Transverse colon (tissue), 4 donors: ENCODE data around the gene MYO1B. TPM values are rescaled to one million over a fixed set of nuclear protein-coding genes. Genes with fewer than 3 reads are reported as not detected.

Source experiments
- DNase-seq: peaks from one replicate; pipeline ENCODE4 v3.0.0-alpha.2; 2019
- H3K27ac ChIP-seq, 4 donors: fragments of 200-600 bp; sonication (generic); 2 replicates each; pipeline ENCODE4 v1.5.1; 2016 to 2018; ENCODE audit warnings: inconsistent platforms in 4 of 4
- H3K27me3 ChIP-seq: fragments of 200-600 bp; sonication (generic); 2 replicates; pipeline ENCODE4 v1.5.1; 2017; ENCODE audit warnings: inconsistent platforms
- H3K36me3 ChIP-seq, 4 donors: fragments of 200-600 bp; sonication (generic); 2 replicates each; pipeline ENCODE4 v1.5.1; 2017 to 2019; ENCODE audit warnings: inconsistent platforms in 4 of 4
- H3K4me1 ChIP-seq, 4 donors: fragments of 200-600 bp; sonication (generic); 2 replicates each; pipeline ENCODE4 v1.5.1; 2017 to 2020; ENCODE audit warnings: inconsistent platforms in 4 of 4
- H3K4me3 ChIP-seq, 4 donors: fragments of 200-600 bp; sonication (generic); 1 replicate in 1 of 4; 2 replicates in 3 of 4; pipeline versions ENCODE4 v1.5.1 to v1.6.1; 2017 to 2019; ENCODE audit warnings: inconsistent platforms in 4 of 4
- H3K9me3 ChIP-seq, 2 donors: fragments of 200-600 bp; sonication (generic); 2 replicates each; pipeline ENCODE4 v1.5.1; 2017 to 2019; ENCODE audit warnings: inconsistent platforms in 2 of 2
- CTCF ChIP-seq, 5 experiments: fragments of 200-600 bp in 3 of 5; fragments of 450-650 bp in 2 of 5; sonication (generic) in 3 of 5; IDR thresholded peaks; 1 replicate in 2 of 5; 2 replicates in 3 of 5; pipeline ENCODE4 v1.5.1; 2016 to 2017; ENCODE audit warnings: antibody characterized with exemption in 5 of 5, inconsistent platforms in 3 of 5, mild to moderate bottlenecking in 2 of 5, moderate library complexity in 1 of 5
- EP300 ChIP-seq: sonication (generic); formaldehyde crosslinking; IDR thresholded peaks from one replicate; pipeline ENCODE4 v1.6.1; 2017; ENCODE audit warnings: antibody characterized with exemption, low read depth
- POLR2A ChIP-seq: fragments of 450-650 bp; IDR thresholded peaks from one replicate; pipeline ENCODE4 v1.6.1; 2016; ENCODE audit warnings: antibody characterized with exemption, mild to moderate bottlenecking, moderate library complexity
- POLR2AphosphoS5 ChIP-seq, 3 donors: sonication (generic); formaldehyde crosslinking; IDR thresholded peaks; one replicate each; pipeline ENCODE4 v1.6.1; 2016; ENCODE audit warnings: antibody characterized with exemption in 3 of 3
- WGBS, 2 donors: methylation state at CpG; one replicate each; pipeline ENCODE4 v1.1.5; 2018; ENCODE audit warnings: low coverage in 1 of 2; 5-methylcytosine and 5-hydroxymethylcytosine counted together
- in situ Hi-C, 4 donors: fragments of 200-750 bp; cut with MboI; loops; one replicate each; pipeline versions ENCODE4 v1.15.0 to v1.15.1; 2017; ENCODE audit warnings: low sequenced_read_pairs in 3 of 4, low pct_ligation_motif_present in 1 of 4, low pct_unique_long_range_greater_than_20kb in 1 of 4
- intact Hi-C: fragments of 100-400 bp; cut with DNase I; formaldehyde crosslinking; loops from one replicate; pipeline ENCODE4 v1.15.1; 2023; ENCODE audit warnings: low total_unique reads
- total RNA-seq, 4 donors: library from RNA; depleted of rRNA; stranded (reverse); fragments of >200 nt; gene quantifications; one replicate each; pipeline ENCODE4 v1.1.0, GENCODE V29; 2016

The MYO1B gene
- total RNA-seq, 4 donors from 2014 or later = 17.9 to 37.0 (median 35.0) TPM

GRCh38 chr2:191231995-191232394 is 13.2 kb upstream of the MYO1B start:
- Histone ChIP-seq H3K9me3 (no peaks in the 10 kb centered on the region), H3K36me3 (no peaks in the 10 kb centered on the region), H3K4me3 (no peak overlapping the region), H3K4me1 (peaks cover 0 to 4% (median 0%) of the 10 kb centered on the region in 4 donors), H3K27me3 (no peaks in the 10 kb centered on the region), H3K27ac (no peak overlapping the region)
- in situ Hi-C loops (no loop called here), intact Hi-C loops (no loop called here)
- DNase-seq = no peak
- TF ChIP-seq POLR2AphosphoS5 (IDR thresholded peaks at IDR 0.05) (no peak), CTCF (IDR thresholded peaks at IDR 0.05) (peak in 1 of 5 experiments; percentile 32), EP300 (no peak), POLR2A (no peak)
- WGBS, 2 donors = 47 to 55% methylated on average over 2 of the region's 2 CpGs

- H3K9me3 ChIP-seq = no peaks in the 10 kb centered on the region
- WGBS, 2 donors = 90 to 100% methylated on average over 5 of the region's 5 CpGs
- H3K36me3 ChIP-seq = no peaks in the 10 kb centered on the region
- H3K4me1 ChIP-seq = peaks cover 0 to 4% (median 0%) of the 10 kb centered on the region in 4 donors
- intact Hi-C loops (no loop called here), in situ Hi-C loops (no loop called here)
- H3K27me3 ChIP-seq = no peaks in the 10 kb centered on the region
- H3K27ac ChIP-seq = no peak overlapping the region
- TF ChIP-seq CTCF (IDR thresholded peaks at IDR 0.05) = no peak
- TF ChIP-seq EP300 = no peak
- no peak overlapping the region for H3K4me3 ChIP-seq
- no peak for DNase-seq
Observed at GRCh38 chr2:191233533-191233932, 11.7 kb upstream of the MYO1B start.

- no peak overlapping the region for H3K4me3 ChIP-seq
- intact Hi-C loops (no loop called here), in situ Hi-C loops (no loop called here)
- no peak overlapping the region for H3K27ac ChIP-seq
- no peak for DNase-seq
- H3K27me3 ChIP-seq = no peaks in the 10 kb centered on the region
- TF ChIP-seq POLR2AphosphoS5 (IDR thresholded peaks at IDR 0.05) (no peak), CTCF (IDR thresholded peaks at IDR 0.05) (no peak), POLR2A (no peak), EP300 (no peak)
- H3K9me3 ChIP-seq = no peaks in the 10 kb centered on the region
- no peaks in the 10 kb centered on the region for H3K4me1 ChIP-seq
- no peaks in the 10 kb centered on the region for H3K36me3 ChIP-seq
- WGBS, 2 donors = 74% methylated on average over 1 of the region's 1 CpG; no CpG with 5 or more reads in 1 of the 2 donors
Observed at GRCh38 chr2:191234376-191234775, 10.8 kb upstream of the MYO1B start.

- Histone ChIP-seq H3K4me3 (no peak overlapping the region), H3K27ac (no peak overlapping the region), H3K4me1 (no peaks in the 10 kb centered on the region), H3K27me3 (no peaks in the 10 kb centered on the region), H3K9me3 (no peaks in the 10 kb centered on the region), H3K36me3 (no peaks in the 10 kb centered on the region)
- DNase-seq = no peak
- in situ Hi-C loops (no loop called here), intact Hi-C loops (no loop called here)
- TF ChIP-seq EP300 (no peak), CTCF (IDR thresholded peaks at IDR 0.05) (no peak), POLR2A (no peak), POLR2AphosphoS5 (IDR thresholded peaks at IDR 0.05) (no peak)
- WGBS, 2 donors = 88 to 98% methylated on average over 5 of the region's 5 CpGs
Observed at GRCh38 chr2:191240871-191241270, 4.3 kb upstream of the MYO1B start.
